GM18526 (cell line): Measurements from ENCODE around the gene KLF15.

Experiments used
- POLR2A ChIP-seq: IDR thresholded peaks from 3 replicates; pipeline ENCODE4 v1.6.1; 2011; ENCODE audit not compliant: insufficient read length; ENCODE audit errors: extremely low read depth

KLF15 gene

DNA sequence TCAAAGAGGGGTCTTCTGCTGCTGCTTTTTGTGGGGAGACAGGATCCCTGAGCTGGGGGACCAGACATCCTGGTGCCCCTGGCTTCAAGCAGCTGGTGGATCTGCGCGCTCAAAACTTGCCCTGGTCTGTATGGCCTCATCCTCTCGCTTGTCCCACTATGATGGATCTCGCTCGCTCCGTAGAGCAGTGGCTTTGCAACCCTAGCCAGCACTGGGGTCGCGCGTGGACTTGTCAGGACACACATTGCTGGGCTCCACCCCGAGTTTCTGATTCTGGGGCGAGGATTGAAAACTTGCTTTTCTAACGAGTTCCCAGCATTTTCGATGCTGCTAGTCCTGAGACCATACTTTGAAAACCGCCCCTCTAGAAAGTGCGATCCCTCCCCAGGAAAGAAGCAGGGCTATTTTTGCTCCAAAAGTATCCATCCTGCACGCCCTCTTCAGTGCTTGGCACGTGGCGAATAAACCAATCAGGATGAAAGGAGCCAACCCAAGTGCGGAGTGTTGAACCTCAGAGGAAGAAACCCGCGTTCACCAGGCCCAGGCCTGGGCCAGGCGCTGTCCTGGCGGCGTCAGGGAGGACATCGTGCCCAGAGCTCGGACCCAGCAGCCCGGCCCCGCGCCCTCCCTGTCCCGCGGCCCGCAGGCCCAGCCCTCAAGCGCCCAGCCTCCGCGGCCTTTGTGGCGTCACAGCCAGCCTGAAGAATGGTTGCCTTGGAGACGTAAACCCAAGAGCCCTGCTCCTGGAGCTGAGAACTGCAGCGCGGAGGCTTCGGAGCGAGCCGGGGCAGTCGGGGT lies 37.2 kb upstream of the KLF15 start, which contains the start of gene CFAP100:
TSS of gene CFAP100 (plus strand) at position 731 of the 798 bp plus-strand sequence. CDS start 1,092 bp downstream, outside the sequence.
- TF ChIP-seq POLR2A = no peak

DNA sequence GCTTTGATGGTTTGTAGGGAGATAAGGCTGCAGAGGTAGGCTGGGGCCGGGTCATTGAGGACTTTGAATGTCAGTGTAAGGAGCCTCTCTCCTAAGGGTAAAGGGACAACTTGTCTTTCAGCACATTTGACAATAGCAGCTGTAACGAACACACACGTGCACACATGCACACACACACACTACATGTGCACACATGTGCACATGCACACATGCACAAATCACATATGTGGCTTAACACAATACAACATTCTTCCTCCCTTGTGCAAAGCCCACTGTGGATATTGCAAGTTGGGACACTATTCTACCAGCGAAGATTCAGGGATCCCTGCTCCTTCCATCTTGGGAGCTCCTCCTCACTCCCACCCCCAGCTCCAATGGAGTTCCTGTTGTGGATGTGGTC lies 36.4 kb upstream of the KLF15 start:
- no peak for TF ChIP-seq POLR2A

DNA sequence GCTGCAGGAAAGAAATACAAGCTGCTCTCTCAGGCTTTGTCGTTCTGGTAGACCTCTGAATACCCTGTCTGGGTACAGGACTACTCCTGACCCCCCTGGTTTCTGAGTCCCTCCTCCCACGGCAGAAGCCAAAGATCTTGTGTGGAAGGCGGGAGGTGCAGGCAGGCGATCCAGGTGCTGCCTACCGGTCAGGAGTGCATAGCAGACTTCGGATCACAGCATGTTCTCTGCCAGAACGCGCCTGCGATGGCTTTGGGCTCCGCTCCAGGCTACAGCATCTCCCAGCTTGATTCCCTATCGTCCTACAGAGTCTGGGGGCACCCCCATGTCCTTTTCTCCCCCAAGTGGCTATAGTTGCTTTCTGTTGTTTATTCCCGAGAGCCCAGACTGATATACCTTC lies 35.0 kb upstream of the KLF15 start:
- TF ChIP-seq POLR2A = no peak

DNA sequence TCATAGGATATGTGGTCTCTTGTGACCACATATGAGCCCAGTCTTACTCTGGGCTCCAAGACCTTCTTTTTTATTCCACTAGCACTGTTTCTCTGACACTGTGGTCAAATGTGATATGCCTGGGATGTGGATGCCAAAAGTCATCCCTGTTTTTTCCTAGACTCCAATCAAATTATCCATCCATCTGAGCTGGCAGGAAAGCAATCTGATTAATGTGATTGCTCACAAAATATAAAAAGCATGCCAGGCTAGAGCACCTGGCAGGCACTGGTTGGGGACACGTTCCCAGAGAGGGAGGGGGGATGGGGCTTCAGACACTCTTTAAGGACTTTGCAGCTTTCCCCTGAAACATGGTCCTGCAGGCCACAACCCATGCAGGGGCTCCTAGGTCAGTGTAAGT lies 34.4 kb upstream of the KLF15 start:
- TF ChIP-seq POLR2A = no peak

DNA sequence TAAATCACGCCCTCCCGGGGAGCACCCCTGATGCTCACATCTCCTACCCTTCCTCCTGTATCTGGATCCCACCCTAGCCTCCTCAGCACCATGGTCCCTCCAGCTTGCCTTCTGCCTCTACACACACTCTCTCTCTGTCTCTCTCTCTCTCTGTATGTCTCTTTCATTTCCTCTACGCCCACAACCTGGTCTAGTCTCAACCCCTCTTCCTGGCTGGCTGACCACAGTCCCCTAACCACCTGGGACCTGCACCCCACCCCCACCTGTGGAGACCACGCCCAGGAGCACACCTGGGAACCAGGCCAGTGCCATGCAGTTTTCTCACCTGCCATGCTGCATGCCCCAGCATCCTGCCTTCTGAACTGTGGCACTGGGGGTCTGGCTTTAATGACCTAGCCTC lies 33.5 kb upstream of the KLF15 start:
- no peak for TF ChIP-seq POLR2A

DNA sequence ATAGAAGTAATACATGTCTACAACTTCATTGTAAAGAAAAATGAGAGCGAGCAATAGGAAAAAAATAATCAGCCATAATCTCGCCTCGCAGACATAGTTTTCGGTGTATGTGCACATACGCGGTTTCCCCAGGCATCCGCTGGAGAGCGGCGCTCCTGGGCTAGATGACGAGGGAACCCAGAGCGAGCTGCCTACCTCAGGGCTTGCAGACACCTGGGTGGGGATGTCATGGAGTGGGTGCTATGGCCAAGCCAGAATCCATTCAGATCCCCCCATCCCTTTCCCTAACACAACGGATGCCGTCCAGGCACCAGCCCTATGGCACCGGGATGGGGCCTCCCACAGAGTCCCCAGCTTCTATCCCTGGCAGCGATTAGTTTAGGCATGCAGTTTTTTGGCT lies 33.0 kb upstream of the KLF15 start:
- TF ChIP-seq POLR2A = no peak

DNA sequence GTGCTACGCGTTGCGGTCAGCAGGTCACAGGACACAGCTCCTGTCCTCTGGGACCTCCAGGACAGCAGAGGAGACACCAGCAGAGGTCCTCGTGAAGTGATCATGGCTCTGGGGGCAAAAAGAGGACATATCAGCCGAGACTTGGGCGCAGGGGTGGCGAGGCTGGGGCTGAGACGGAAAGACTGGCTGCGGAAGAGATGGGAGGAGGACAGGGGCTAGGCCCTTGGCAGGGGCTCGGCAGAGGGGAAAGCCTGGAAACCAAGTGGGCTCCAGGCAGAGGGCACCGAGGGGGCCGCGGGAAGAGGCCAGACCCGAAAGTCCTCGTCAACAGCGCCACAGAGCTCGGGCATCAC lies 32.6 kb upstream of the KLF15 start:
- no peak for TF ChIP-seq POLR2A

DNA sequence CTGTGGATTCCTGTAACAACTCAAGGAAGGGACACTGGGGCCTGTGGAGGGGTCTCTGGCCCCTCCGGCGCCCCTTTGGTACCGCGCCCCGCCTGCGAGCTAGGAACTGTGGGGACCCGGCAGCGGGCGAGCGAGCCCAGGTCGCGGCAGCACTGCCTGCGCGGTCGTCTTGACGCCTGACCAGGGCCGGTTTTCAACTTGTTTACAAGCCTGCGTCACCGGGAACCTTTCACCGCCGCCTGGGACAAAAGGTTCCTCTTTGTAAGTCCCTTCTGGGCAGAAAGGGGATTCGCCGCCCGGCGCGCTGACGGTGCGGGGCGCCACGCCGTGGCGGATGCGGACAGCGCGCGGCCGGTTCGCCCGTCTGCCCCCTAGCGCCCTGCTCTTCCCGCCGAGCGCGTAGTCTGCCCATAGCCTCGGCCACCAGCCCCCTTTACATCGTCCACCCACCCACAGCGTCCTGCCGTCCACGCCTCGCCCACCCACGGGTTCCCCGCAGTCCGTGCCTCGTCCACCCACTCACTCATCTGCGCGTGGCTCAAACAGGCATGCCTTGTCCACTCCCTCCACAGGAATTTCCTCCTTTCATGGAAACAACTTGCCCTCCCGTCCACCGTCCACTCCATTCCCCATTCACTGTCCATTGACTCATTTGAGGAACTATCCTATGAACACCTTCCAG lies 32.0 kb upstream of the KLF15 start:
- TF ChIP-seq POLR2A = no peak

DNA sequence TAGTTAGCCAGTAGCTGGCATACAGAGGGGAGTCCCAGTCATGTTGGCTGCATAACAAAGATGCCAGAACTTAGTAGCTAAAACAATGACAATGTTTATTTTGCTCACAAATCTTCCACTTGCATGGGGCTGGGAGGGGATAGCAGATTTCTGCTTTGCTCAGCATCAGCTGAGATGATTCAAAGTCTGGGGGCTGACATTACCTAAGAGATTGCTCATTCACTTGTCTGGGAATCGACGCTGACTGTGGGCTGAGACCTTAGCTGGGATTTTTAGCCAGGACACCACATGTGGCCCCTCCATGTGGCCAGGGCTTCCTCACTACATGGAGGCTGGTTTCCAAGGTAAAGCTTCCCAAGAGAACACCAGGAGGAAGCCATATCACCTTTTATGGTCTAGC lies 24.8 kb upstream of the KLF15 start:
- TF ChIP-seq POLR2A = no peak

DNA sequence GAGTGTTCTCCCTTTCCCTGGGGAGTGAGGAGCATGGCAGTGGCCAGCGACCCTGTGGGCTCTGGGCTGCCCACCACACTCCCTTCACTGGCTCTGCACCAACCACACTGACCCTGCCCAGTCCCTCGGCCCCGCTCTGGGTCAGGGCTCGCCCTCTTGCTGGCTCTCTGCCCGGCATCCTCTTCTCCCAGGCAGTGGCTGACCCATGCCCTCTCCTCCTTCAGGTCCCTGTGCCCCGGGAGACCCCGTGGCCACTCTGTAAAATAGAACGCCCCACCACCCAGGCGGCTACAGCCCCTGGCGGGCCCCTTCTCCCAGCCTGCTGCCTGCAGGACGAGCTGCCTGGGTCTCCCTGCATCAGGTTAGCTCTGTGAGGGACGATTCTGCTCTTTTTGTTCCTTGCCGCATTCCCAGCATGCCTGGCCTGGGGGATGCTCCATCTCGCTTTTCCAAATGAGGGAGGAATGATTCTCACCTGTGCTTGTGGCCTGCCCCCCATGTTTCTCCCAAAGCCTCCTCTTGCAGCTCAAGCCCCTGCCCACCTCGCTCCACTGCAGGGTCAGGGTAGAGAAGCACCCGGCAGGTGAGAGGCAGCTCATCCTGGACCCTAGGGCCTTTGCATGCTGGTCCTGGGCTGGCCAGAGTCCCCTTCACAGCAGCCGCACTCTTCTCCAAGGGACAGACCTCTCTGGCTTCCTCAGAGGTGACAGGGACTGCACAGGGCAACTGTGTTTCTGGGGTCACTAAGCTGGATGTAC lies 23.0 kb upstream of the KLF15 start:
- no peak for TF ChIP-seq POLR2A

DNA sequence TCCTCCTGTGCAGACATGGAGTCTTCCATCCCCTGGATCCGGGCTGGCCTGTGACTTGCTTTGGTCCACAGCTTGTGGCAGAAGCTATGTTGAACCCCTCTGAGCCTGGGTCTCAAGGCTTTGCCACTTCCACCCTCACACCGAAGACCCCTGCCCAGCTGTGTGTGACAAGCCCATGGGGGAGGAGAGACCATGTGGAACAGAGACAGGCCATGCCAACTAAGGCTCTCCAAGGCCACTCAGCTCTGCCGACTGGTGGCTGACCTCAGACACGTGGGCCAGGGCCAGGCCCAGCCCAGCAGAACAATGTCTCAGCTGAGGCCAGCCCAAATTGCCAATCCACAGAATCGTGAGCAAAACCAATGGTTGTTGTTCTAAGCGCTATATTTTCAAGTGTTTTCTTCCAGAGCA lies 21.1 kb upstream of the KLF15 start:
- TF ChIP-seq POLR2A = no peak

DNA sequence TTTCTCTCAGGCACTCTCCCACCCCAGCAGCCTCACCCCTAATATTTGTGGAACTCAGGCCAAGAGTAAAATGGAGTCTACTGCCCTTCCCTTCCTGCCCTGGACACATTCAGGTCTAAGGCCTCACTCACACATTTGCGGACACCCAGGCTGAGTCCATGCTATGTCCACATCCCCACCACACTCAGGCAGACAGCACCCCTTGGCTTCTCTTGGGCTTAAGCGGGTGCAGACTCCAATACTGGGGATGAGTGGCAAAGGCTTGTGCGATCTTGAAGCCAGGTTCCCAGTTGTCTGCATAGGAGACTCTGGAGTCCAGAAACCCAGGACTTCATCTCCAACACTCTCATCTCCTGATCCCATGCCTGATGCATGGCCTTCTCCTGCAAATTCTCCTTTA lies 20.0 kb upstream of the KLF15 start:
- TF ChIP-seq POLR2A = no peak

DNA sequence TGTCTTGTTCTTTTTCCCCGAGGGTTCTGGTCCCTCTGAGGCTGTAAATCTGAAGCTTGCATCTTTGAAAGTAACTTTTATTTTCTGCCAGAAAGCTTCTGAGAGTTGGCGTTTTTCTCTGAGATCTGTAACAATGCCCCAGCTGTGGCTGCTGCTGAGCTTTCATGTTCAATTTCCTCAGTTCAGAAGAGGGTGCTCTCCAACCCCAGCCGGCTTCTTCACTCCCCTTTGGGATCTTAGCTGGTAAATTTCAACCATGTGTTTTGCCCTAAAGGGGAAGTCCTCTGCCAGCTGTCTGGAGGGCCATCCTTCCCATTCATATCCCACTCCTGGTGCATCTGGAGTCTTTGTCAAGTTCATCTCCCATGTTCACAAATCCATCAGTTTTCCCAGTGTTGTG lies 19.2 kb upstream of the KLF15 start:
- no peak for TF ChIP-seq POLR2A

DNA sequence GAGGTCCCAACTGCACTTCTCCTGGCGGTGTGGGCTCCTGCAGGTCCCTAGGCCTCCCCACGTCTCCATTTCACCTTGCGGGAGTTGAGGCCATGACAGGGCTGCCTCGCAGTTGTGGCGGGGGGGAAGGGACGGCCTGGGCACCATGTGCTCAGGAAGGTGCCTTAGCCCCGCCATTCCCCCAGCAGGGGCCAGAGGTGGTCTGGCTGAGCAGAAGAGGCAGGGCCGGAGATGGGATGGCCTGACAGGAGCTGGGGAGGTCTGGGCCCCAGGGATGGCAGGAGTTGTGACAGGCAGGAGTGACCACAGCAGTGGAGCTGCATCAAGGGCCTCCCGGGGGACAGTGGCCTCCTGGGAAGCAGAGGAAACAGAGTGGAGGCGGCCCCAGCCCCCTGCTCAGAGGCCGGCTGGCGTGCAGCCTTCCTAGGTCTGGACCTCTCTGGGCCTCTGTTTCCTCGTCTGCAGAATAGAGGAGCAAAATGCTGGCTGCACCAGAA lies 18.7 kb upstream of the KLF15 start:
- no peak for TF ChIP-seq POLR2A

DNA sequence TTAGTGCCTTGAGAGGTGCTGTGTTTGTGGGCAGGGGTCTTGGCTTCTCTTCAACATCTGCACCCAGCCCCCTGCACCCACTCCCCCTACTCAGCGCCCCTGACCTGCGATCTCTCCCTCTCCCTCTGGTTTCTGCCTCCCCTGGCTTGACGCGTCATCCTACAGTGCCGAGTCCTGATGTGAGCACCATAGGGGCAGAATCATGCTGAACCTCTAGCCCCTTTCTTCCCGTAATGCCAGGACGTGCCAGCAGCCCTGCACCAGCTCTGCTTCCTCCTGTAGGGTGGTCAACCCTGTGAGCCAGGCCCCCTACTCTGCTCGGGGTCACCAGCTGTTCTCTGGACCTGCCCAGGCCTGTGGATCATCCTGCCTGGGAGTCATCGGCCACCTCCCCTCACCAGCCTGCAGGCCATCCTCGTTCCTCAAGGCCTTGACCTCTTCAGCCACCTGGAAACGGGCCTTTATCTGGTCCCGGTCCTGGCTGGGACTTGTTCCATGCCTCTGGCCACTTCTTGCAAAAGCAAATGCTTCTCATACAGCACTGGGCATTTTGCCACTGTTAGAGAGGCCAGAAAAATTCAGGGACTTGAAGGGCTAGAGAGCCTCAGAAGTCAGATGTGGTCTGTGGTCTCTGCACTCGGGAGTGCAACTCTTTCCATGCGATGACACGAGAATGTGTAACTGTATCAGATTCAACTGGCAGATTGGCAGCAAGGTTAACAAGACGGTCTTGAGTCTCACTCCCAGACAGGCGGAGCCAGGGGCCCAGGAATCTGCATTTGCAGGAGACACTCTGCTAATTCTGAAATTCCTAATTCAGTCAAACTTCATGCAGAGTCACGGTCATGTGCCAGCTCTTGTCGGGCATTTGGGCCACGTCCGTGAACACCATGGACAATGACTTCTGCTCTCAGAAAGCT lies 16.7 kb upstream of the KLF15 start:
- no peak for TF ChIP-seq POLR2A
